ENCODE measurements around the gene ZDHHC6. TPM values are rescaled to one million over a fixed set of nuclear protein-coding genes. Genes with fewer than 3 reads are reported as not detected.
A peak's percentile ranks its signal among the peaks of the same experiment; 100 is the strongest.

Gene ZDHHC6
- total RNA-seq, 1 donor from 2014 or later, result 24.8 TPM

DNA sequence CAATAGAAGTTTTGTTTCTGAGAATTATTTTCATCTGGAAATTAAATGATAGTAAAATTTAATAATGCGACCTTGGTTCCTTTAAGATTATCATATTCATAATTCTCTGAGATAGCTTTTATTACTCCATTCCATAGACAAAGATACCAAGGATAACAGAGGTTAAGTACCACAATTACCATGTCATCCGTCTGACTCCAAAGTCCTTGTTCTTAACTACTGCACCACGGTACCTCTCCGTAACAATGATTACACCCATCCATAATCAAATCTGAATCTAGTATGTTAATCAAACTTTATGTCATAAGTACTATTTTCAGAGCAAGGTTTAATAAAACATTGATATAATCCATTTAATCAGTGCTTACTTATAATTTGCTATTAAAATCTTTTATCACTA lies 8.4 kb downstream of the ZDHHC6 start:
- Mint-ChIP-seq H3K36me3 (ENCODE audit: low read depth, unreplicated experiment) (peaks cover 3% of the 10 kb centered on the region), H3K27ac (ENCODE audit: unreplicated experiment) (no peak overlapping the region), H3K9me3 (ENCODE audit: unreplicated experiment) (no peaks in the 10 kb centered on the region), H3K4me3 (ENCODE audit: unreplicated experiment) (no peak overlapping the region), H3K4me1 (ENCODE audit: low read depth, unreplicated experiment) (no peaks in the 10 kb centered on the region), H3K27me3 (ENCODE audit: low read depth, unreplicated experiment) (no peaks in the 10 kb centered on the region)
- H3K27ac ChIP-seq (ENCODE audit: low read depth, low read length), result no peak overlapping the region
- no peak overlapping the region for H3K9ac ChIP-seq (ENCODE audit: low read length)
- TF ChIP-seq, protein P1, sequence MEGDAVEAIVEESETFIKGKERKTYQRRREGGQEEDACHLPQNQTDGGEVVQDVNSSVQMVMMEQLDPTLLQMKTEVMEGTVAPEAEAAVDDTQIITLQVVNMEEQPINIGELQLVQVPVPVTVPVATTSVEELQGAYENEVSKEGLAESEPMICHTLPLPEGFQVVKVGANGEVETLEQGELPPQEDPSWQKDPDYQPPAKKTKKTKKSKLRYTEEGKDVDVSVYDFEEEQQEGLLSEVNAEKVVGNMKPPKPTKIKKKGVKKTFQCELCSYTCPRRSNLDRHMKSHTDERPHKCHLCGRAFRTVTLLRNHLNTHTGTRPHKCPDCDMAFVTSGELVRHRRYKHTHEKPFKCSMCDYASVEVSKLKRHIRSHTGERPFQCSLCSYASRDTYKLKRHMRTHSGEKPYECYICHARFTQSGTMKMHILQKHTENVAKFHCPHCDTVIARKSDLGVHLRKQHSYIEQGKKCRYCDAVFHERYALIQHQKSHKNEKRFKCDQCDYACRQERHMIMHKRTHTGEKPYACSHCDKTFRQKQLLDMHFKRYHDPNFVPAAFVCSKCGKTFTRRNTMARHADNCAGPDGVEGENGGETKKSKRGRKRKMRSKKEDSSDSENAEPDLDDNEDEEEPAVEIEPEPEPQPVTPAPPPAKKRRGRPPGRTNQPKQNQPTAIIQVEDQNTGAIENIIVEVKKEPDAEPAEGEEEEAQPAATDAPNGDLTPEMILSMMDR (IDR thresholded peaks at IDR 0.05; ENCODE audit: insufficient read depth, low read depth, low read length), result no peak
- no peak for TF ChIP-seq EZH2 (IDR thresholded peaks at IDR 0.05; ENCODE audit: insufficient read depth, low read length)
- no peaks in the 10 kb centered on the region for H4K20me1 ChIP-seq (ENCODE audit: insufficient read depth, low read length)
- H3K79me2 ChIP-seq (ENCODE audit: insufficient read depth, low read length), result no peaks in the 10 kb centered on the region
- DNase-seq (ENCODE audit: low read depth), result no peak
- H3K4me3 ChIP-seq (ENCODE audit: insufficient read depth, low read depth, low read length), result no peak overlapping the region
- no peaks in the 10 kb centered on the region for H3K9me3 ChIP-seq (ENCODE audit: insufficient read depth, low read depth, low read length)
- H2AFZ ChIP-seq (ENCODE audit: low read depth, low read length), result no peak overlapping the region
- no peak overlapping the region for H3K4me2 ChIP-seq (ENCODE audit: low read length)
- H3K27me3 ChIP-seq (ENCODE audit: insufficient read depth, low read length), result no peaks in the 10 kb centered on the region
- H3K36me3 ChIP-seq (ENCODE audit: insufficient read depth, low read length), result peaks cover 29% of the 10 kb centered on the region
- FAIRE-seq, result no peak
- no peaks in the 10 kb centered on the region for H3K4me1 ChIP-seq (ENCODE audit: insufficient read depth, low read length)

DNA sequence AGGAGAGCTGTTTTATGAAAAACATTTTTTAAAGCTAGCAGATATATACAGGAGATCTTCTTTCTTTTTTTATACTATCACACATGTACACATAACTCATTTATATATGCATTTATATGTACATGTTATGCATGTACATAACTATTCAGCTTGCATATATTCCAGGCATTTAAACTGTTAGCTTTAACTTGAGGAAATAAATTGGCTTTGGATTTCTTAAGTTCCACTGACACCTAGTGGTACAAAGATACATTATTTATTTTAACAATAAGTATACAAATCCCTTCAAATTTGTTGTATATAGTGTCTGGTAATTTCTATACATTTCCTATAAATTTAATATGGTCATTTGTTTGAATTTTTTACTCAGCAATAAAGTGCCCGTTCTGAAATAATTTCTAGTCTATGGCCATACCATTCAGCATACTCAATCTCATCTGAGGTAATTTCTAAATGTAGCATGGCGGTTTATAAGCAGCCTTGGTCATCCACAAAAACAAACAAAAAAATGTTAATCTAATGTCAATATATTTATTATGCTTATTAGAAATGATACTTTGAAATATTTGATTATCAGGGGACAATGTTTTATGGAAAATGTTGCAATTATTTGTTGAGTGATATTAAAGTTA lies 11.6 kb downstream of the ZDHHC6 start:
- Histone ChIP-seq H3K9ac (ENCODE audit: low read length) (no peak overlapping the region), H4K20me1 (ENCODE audit: insufficient read depth, low read length) (no peaks in the 10 kb centered on the region), H3K36me3 (ENCODE audit: insufficient read depth, low read length) (peaks cover 45% of the 10 kb centered on the region), H3K27me3 (ENCODE audit: insufficient read depth, low read length) (no peaks in the 10 kb centered on the region), H3K4me3 (ENCODE audit: insufficient read depth, low read depth, low read length) (no peak overlapping the region), H3K27ac (ENCODE audit: low read depth, low read length) (no peak overlapping the region), H3K79me2 (ENCODE audit: insufficient read depth, low read length) (no peaks in the 10 kb centered on the region), H3K4me1 (ENCODE audit: insufficient read depth, low read length) (no peaks in the 10 kb centered on the region), H3K4me2 (ENCODE audit: low read length) (no peak overlapping the region), H2AFZ (ENCODE audit: low read depth, low read length) (no peak overlapping the region), H3K9me3 (ENCODE audit: insufficient read depth, low read depth, low read length) (no peaks in the 10 kb centered on the region)
- DNase-seq (ENCODE audit: low read depth) (peak; percentile 15), FAIRE-seq (no peak)
- no peak overlapping the region for H3K27ac Mint-ChIP-seq (ENCODE audit: unreplicated experiment)
- H3K36me3 Mint-ChIP-seq (ENCODE audit: low read depth, unreplicated experiment), result no peaks in the 10 kb centered on the region
- no peaks in the 10 kb centered on the region for H3K4me1 Mint-ChIP-seq (ENCODE audit: low read depth, unreplicated experiment)
- H3K4me3 Mint-ChIP-seq (ENCODE audit: unreplicated experiment), result no peak overlapping the region
- H3K9me3 Mint-ChIP-seq (ENCODE audit: unreplicated experiment), result no peaks in the 10 kb centered on the region
- H3K27me3 Mint-ChIP-seq (ENCODE audit: low read depth, unreplicated experiment), result no peaks in the 10 kb centered on the region
- TF ChIP-seq, protein P1 (IDR thresholded peaks at IDR 0.05; ENCODE audit: insufficient read depth, low read depth, low read length), result peak; percentile 31
- TF ChIP-seq EZH2 (IDR thresholded peaks at IDR 0.05; ENCODE audit: insufficient read depth, low read length), result no peak

DNA sequence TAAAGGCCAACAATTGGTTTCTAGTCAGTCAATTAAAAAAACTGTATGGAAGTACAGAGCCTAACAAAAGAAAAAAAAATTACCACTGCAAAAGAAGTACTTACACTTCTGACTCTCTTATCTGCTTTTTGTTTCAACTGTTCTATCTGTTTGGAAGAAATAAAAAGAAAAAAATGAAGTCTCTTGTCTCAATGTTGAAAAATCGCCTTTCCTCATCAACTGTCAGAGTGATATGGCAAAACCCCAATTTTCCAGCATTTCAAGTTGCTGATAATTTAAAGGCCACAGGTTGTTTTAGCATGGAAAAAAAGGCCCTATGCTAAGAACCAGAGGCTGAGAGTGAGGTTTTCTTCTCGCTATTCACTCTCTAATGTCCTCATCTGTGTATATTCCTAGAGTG lies 13.6 kb downstream of the ZDHHC6 start:
- H3K4me3 Mint-ChIP-seq (ENCODE audit: unreplicated experiment), result no peak overlapping the region
- Histone ChIP-seq H2AFZ (ENCODE audit: low read depth, low read length) (no peak overlapping the region), H4K20me1 (ENCODE audit: insufficient read depth, low read length) (no peaks in the 10 kb centered on the region), H3K4me2 (ENCODE audit: low read length) (no peak overlapping the region), H3K79me2 (ENCODE audit: insufficient read depth, low read length) (no peaks in the 10 kb centered on the region), H3K9ac (ENCODE audit: low read length) (no peak overlapping the region), H3K27me3 (ENCODE audit: insufficient read depth, low read length) (no peaks in the 10 kb centered on the region), H3K9me3 (ENCODE audit: insufficient read depth, low read depth, low read length) (no peaks in the 10 kb centered on the region), H3K36me3 (ENCODE audit: insufficient read depth, low read length) (peaks cover 48% of the 10 kb centered on the region), H3K4me1 (ENCODE audit: insufficient read depth, low read length) (no peaks in the 10 kb centered on the region), H3K27ac (ENCODE audit: low read depth, low read length) (no peak overlapping the region), H3K4me3 (ENCODE audit: insufficient read depth, low read depth, low read length) (no peak overlapping the region)
- H3K9me3 Mint-ChIP-seq (ENCODE audit: unreplicated experiment), result no peaks in the 10 kb centered on the region
- no peaks in the 10 kb centered on the region for H3K4me1 Mint-ChIP-seq (ENCODE audit: low read depth, unreplicated experiment)
- H3K36me3 Mint-ChIP-seq (ENCODE audit: low read depth, unreplicated experiment), result peaks cover 5% of the 10 kb centered on the region
- no peaks in the 10 kb centered on the region for H3K27me3 Mint-ChIP-seq (ENCODE audit: low read depth, unreplicated experiment)
- FAIRE-seq, result no peak
- TF ChIP-seq, protein P1 (IDR thresholded peaks at IDR 0.05; ENCODE audit: insufficient read depth, low read depth, low read length), result no peak
- TF ChIP-seq EZH2 (IDR thresholded peaks at IDR 0.05; ENCODE audit: insufficient read depth, low read length), result no peak
- no peak overlapping the region for H3K27ac Mint-ChIP-seq (ENCODE audit: unreplicated experiment)
- DNase-seq (ENCODE audit: low read depth), result no peak
